ENCODE measurements around the gene MICAL1.

DNA sequence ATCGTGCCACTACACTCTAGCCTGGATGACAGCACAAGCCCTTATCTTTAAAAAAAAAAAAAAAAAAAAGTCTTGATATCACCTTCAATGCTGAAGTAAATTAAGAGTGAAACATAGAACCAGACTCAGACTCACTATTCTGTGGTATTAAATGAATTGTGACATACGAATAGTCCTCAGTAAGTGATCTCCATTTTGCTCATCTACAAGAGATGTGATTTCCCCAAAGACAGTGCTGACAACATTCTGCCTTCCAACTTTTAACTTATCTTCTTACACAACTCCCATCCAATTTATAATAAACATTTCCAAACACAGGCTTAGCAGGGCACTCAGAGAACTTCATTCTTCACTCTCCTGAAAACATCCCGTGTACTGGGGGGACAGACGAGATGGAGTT, 19.4 kb upstream of the MICAL1 start:
- no peak for TF ChIP-seq ZNF24 (tag by site-specific recombination; IDR thresholded peaks at IDR 0.05)
- no peak for TF ChIP-seq MZF1 (tag by site-specific recombination; IDR thresholded peaks at IDR 0.05; ENCODE audit: borderline replicate concordance)
- no peak for TF ChIP-seq HOXD13 (CRISPR knock-in tag; IDR thresholded peaks at IDR 0.05; ENCODE audit: borderline replicate concordance)
- no peak for TF ChIP-seq ZNF311 (tag by site-specific recombination; IDR thresholded peaks at IDR 0.05; ENCODE audit: borderline replicate concordance)
- TF ChIP-seq, protein P1, sequence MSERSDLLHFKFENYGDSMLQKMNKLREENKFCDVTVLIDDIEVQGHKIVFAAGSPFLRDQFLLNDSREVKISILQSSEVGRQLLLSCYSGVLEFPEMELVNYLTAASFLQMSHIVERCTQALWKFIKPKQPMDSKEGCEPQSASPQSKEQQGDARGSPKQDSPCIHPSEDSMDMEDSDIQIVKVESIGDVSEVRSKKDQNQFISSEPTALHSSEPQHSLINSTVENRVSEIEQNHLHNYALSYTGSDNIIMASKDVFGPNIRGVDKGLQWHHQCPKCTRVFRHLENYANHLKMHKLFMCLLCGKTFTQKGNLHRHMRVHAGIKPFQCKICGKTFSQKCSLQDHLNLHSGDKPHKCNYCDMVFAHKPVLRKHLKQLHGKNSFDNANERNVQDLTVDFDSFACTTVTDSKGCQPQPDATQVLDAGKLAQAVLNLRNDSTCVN (tag by site-specific recombination; optimal IDR thresholded peaks at IDR 0.05) = no peak
- TF ChIP-seq GLI4 (tag by site-specific recombination; IDR thresholded peaks at IDR 0.05) = no peak
- TF ChIP-seq, protein P2, sequence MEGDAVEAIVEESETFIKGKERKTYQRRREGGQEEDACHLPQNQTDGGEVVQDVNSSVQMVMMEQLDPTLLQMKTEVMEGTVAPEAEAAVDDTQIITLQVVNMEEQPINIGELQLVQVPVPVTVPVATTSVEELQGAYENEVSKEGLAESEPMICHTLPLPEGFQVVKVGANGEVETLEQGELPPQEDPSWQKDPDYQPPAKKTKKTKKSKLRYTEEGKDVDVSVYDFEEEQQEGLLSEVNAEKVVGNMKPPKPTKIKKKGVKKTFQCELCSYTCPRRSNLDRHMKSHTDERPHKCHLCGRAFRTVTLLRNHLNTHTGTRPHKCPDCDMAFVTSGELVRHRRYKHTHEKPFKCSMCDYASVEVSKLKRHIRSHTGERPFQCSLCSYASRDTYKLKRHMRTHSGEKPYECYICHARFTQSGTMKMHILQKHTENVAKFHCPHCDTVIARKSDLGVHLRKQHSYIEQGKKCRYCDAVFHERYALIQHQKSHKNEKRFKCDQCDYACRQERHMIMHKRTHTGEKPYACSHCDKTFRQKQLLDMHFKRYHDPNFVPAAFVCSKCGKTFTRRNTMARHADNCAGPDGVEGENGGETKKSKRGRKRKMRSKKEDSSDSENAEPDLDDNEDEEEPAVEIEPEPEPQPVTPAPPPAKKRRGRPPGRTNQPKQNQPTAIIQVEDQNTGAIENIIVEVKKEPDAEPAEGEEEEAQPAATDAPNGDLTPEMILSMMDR (tag by site-specific recombination; IDR thresholded peaks at IDR 0.05) = no peak
- TF ChIP-seq, protein P3, sequence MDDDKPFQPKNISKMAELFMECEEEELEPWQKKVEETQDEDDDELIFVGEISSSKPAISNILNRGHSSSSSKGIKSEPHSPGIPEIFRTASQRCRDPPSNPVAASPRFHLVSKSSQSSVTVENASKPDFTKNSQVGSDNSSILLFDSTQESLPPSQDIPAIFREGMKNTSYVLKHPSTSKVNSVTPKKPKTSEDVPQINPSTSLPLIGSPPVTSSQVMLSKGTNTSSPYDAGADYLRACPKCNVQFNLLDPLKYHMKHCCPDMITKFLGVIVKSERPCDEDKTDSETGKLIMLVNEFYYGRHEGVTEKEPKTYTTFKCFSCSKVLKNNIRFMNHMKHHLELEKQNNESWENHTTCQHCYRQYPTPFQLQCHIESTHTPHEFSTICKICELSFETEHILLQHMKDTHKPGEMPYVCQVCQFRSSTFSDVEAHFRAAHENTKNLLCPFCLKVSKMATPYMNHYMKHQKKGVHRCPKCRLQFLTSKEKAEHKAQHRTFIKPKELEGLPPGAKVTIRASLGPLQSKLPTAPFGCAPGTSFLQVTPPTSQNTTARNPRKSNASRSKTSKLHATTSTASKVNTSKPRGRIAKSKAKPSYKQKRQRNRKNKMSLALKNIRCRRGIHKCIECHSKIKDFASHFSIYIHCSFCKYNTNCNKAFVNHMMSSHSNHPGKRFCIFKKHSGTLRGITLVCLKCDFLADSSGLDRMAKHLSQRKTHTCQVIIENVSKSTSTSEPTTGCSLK (tag by site-specific recombination; IDR thresholded peaks at IDR 0.05) = no peak
- TF ChIP-seq ZNF626 (tag by site-specific recombination; IDR thresholded peaks at IDR 0.05) = no peak
- no peak for TF ChIP-seq GLI2 (tag by site-specific recombination; IDR thresholded peaks at IDR 0.05; ENCODE audit: borderline replicate concordance, low read depth)
- TF ChIP-seq, protein P4, sequence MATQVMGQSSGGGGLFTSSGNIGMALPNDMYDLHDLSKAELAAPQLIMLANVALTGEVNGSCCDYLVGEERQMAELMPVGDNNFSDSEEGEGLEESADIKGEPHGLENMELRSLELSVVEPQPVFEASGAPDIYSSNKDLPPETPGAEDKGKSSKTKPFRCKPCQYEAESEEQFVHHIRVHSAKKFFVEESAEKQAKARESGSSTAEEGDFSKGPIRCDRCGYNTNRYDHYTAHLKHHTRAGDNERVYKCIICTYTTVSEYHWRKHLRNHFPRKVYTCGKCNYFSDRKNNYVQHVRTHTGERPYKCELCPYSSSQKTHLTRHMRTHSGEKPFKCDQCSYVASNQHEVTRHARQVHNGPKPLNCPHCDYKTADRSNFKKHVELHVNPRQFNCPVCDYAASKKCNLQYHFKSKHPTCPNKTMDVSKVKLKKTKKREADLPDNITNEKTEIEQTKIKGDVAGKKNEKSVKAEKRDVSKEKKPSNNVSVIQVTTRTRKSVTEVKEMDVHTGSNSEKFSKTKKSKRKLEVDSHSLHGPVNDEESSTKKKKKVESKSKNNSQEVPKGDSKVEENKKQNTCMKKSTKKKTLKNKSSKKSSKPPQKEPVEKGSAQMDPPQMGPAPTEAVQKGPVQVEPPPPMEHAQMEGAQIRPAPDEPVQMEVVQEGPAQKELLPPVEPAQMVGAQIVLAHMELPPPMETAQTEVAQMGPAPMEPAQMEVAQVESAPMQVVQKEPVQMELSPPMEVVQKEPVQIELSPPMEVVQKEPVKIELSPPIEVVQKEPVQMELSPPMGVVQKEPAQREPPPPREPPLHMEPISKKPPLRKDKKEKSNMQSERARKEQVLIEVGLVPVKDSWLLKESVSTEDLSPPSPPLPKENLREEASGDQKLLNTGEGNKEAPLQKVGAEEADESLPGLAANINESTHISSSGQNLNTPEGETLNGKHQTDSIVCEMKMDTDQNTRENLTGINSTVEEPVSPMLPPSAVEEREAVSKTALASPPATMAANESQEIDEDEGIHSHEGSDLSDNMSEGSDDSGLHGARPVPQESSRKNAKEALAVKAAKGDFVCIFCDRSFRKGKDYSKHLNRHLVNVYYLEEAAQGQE (tag by site-specific recombination; IDR thresholded peaks at IDR 0.05) = no peak
- no peak for TF ChIP-seq ZNF350 (tag by site-specific recombination; IDR thresholded peaks at IDR 0.05)
- TF ChIP-seq BCL11A (tag by site-specific recombination; IDR thresholded peaks at IDR 0.05; ENCODE audit: low read depth) = no peak
- TF ChIP-seq ZNF561 (tag by site-specific recombination; IDR thresholded peaks at IDR 0.05; ENCODE audit: borderline replicate concordance) = no peak
